Astrocyte of the hippocampus (primary cell): ENCODE data around the gene SETD3.

Experiments
- DNase-seq: peaks from one replicate; pipeline ENCODE4 v3.0.0; 2011; ENCODE audit warnings: low read depth, low spot score

The SETD3 gene

DNA sequence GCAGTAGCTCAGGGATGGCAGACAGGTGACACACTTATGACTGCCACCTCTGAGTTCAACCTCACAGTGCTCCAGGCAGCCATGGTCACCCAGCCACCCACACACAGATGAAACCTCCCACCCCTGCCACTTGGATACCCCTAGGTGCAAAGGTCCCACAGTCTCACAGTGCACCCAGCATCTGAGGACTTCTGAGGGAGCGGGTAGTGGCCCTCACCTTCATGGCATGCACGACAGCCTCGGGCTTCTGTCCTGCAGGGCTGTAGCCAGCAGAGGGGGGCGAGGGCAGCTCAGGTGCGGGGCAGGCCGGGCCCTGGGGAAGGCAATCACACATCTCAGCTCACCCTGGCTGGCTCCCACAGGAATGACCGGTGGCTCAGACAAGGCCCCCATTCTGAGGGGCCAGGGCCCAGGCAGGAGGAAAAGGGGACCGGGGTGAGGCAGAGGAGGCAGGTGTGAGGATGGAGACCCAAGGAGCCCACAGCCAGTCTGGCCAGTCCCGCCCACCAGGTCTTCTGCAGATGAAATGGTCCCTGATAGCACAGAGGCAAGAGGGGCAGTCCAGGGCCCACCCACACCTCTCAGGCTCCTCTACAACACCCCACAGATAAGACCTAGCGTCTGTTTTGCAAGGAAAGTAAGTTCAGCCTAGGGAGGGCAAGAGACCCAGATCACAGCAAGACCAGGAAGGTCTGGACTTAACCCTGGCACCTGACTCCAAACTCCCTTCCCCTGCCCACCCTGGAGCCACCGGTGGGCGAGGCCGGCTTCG, 36.4 kb upstream of the SETD3 start:
- no peak for DNase-seq

DNA sequence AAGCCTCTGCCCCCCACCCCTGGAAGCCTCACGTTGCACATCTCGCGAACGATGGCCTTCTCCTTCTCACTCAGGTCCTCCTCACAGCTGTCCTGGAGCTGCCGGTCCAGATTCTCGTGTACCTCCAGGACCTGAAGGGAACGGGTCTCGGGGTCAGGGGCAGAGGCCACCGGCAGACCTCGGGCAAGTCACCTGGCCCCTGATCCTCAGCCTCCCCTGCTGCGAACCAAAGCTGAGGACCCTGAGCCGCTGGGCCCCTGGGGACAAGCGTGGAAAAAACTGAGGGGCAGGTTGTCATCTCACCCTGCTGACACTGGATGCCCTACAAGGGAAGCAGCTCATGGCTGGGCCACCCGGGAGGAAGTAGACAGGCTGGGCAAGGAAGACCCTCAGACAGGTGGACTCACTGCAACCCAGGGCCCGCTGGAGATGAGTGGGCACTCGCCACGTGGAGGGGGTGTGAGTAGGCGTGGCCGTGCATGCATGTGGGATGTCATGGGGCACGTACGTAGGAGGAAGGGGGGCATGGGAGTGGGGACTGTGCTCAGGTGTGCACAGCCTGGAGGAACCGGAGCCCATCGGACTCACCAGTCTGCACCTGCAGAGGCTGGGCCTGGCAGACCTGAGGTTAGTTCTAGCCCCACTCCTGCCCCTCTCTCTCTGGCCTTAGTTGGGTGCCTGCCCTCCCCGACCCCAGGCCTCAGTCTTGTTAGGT, 35.7 kb upstream of the SETD3 start:
- DNase-seq, result no peak

DNA sequence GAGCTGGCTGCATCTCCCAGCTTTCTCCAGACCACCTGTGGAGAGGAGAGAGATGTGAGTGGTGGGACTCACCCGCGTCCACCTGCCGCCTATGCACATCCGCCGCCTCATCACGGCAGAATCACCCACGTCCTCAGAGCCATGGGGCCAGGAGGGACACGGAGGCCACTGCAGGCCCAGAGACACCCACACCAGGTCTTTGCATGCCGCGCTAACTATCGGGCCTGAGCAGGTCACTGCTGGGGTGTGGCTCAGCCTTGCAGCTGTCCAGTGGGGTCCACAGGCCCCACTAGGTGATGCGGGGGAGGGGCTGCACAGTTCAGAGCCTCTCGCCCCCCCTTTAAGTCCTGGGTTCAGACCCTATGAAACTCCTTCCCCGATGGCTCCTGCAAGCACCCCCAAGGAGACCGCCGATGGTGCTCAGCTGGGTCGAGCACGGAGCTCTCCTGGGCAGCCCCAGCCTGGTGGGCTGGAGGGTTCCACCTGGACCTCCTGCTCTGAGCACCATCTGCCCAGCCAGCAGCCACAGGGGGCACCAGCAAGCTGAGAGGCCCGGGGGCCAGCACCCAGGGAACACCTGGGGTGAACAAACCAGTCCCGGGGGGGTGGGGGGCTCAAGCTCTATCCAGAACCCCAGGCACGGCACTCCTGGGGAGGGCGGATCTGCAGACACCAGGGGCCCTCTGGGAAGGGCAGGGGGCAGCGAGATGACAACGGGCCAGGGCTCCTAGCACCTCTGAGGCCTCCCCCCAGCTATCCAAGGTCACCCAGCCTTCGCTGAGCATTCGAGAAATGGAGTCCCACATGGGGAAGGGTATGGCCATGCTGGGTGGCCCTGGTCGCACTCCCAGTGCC, 34.9 kb upstream of the SETD3 start:
- no peak for DNase-seq

DNA sequence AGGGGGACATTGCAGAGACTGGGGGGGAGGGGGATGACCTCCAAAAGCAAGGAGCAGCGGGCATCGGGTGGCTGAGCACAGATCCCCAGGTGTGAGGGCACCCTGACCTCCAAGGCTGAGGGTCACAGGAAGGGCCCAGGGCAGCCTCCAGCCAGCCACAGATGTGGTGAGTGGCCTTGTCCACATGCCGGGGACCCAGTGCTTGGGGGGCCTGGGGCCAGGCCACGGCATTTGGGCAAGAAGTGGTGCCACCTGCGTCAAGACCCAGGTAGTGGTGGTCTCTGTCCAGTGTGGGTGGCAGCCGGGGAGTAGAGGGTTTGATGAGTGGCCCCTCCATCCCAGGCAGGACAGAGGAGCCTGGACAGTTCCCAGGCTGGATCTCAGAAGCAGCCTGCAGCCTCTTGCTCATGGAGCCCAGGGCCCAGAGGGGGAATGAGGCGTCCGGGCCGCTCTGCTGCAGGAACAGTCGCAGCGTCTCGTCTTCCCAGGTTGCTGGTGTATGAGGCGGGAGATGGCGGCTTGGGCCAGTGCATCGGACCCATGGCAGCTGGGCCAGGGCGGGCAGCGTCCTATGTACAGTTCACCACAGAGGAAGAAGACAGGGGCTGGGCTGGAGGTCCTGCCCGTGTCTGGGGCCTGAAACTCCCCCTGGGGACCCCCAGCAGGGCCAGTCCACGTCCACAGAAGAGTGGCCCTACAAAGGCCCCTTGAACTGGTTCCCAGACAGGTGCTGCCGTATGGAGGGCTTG, 34.1 kb upstream of the SETD3 start:
- DNase-seq, result no peak

DNA sequence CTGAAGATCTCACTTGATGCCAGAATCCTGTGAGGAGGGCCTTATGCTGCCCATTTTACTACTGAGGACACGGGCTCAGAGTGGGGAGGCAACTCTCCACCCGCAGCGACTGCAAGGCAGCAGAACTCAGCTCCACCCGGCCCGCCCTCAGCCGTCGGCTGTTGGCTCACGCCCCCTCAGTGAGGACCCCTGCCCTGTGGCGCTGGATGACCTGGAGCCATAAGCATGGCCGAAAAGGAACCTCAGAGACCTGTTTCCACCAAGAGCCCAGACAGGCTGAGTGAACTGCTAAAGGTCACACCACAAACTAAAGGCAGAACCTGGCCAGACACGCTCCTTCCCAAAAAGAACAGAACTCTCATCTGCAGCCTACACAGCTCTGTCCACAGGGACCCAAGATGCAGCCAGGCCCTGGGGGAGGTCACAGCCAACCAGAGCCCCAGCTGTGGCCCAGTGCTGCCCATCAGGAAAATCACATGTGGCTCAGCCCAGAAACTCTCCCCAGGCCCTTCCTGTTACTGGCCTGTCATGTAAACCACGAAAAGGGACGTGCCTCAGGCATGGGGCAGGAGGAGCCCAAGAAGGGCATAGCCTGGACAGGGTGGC, 33.4 kb upstream of the SETD3 start:
- DNase-seq, result no peak

DNA sequence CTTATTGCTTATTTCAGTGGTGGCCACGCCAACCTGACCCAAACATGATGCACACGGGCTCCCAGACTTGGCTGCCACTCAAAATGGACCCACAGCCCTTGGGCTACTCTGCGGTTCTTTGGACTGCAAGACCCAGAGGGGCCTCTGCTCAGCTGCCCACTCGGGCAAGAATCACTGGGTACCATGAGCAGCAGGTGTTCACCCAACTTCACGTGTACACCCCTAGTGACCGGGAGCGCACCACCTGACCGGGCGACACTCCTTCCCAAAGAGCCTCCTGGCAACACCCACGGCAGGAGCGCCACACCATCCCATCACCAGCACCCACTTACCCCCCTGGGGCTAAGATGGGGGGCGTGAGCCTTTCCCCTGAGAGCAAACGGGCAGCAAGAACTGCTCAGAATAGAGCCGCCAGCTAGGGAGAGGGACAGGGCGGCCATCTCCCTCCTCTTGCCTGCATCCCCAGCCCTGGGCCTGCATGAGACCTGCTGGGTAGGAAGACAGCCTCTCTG, 32.6 kb upstream of the SETD3 start:
- no peak for DNase-seq

DNA sequence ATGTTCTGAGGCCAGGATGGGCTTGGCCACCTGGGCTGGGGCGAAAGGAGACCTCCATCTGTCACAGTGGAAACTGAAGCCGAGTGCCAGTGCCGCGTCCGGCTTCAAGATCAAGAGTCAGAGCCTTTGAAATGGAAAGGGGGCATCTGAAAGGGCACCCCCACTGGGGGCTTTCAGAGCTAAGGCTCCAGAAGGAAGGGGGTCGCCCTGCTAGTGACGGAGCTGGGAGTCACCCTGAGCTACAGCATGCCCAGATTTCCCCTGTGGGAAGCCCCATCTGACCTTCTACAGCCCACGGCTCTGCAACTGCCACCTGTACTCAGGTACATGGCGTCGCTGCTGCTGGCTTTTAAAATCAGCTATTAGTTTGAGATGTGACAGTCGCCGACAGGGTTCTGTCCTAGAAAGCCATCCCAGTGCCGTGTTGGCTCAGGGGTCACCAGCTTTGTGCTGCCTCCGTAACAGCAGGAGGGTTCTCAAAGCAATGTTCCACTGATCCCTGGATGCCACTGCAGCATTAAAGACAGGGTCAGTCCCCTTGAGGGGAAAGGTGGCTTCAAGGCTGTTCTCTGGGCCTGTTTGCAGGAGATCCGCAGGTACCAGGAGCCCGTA, 32.0 kb upstream of the SETD3 start:
- DNase-seq, result no peak

DNA sequence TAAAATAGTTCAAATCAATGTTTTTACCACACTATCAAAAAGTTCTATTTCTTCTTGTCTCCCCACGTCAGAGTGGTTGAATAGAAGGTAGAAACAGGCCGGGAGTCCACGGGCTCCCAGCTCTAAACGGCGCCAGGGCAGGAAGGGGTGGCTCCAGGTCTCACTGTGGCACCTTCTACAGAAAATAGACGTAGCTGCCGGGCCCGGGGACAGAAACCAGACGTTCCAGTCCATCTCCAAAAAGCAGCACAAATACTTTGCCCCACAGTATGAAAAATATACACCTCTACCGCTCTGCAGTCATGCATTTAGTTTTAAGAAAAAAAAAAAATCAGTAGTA, 31.4 kb upstream of the SETD3 start:
- DNase-seq, result no peak

DNA sequence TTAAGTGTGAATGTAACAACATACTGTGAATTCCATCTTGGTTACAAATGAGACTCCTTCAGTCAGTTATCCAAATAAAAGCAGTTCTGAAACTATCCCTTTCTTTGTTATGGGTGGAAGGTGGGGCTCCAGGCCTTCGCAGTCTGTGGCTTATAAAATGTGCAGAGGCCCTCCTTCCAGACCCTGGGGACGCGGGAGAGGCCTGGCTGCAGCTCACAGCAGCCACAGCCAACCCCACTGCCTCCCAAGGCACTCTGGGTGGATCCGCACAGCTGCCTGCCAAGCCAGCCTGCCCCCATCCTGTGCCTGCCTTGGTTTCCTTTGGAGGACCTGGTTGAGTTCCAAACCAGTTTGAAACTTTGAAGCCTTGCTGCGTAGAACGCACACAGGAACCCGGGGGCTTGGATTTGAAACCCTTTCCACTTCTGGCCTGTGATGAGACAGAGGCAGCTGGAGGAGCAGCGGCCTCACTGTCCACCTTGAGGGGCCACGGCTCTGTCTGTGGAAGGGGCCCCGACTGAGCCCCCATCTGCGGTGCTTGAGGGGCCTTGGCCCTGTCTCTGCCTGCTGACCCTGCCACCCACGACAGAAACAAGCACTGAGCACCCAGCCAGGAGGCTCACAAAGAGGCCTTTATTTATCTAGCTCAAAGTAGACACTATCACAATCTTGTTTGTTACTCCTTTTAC, 30.9 kb upstream of the SETD3 start:
- DNase-seq, result peak; percentile 75

DNA sequence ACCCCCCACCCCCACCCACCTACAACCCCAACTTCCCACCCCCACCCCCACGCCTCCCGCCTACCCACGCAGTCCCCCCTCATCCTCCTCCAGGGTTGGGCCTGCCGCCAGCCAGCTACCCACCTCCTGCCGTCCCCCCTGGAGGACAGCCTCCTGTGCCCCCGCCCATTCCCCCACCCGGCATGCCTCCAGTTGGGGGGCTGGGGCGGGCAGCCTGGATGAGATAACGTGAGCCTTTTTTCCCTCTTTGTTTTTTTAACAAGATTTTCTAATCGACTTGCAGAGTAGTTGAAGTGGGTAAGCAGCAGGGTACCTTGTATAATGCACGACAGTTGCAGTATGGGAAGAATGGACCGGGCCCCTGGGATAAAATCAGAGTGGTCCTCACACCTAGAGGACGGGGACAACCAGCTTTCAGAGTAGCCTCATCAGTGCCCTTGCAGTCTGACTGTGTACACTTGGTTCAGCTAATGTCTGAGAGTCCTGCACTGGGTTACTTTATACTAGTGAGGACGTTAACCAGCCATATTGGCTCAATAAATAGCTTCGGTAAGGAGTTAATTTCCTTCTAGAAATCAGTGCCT, 30.0 kb upstream of the SETD3 start:
- DNase-seq, result no peak

DNA sequence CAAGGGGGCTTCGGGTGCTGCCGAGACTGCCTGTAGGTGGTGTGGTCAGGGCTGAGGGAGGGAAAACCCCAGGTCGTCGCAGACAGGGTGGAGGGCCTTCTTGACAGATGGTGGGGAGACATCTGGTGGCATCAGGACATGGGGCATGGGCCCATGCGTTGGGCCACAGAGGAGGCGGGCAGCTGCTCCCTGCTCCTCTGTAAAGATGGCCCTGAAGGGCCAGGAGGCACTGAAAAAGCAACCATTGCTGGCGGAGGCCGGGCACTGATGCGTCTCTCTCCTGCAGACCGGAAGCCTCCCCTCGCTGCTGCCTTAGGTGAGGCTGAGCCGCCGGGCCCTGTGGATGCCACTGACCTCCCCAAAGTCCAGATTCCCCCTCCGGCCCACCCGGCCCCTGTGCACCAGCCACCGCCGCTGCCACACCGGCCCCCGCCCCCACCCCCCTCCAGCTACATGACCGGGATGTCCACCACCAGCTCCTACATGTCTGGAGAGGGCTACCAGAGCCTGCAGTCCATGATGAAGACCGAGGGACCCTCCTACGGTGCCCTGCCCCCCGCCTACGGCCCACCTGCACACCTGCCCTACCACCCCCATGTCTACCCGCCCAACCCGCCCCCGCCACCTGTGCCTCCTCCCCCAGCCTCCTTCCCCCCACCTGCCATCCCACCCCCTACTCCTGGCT, 29.4 kb upstream of the SETD3 start:
- DNase-seq, result no peak

DNA sequence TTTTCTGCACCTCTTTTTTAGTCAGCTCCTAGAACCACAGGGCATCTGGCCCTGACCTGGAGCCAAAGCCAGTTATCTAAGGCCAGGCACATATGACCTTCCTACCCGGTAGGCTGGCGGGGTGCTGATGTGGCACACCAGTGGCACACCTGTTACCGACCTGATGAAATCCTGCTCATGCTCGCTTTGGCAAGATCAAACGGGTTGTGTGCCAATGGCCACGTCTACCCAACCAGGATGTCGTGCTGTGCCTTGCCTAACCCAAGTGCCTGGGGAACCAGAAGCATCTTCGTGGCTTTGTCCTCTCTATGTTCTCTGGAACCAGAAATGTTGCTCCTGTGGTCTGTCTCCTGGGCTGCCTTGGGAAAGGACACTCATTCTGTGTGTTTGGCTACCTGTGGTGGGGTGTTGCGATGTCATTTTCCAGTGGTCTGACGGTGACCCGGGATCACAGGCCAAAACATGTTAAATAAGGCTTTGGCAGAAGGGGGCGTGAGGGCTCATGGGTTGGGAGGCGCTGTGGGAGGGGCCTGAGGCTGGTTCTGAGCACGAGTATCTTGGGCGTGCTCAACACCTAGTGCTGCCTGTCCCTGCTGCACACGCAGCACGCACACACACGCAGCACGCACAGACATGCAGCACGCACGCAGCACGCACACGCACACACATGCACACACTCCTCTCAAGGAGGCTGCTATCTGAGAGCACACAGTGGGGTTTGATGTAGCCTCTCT, 28.4 kb upstream of the SETD3 start:
- no peak for DNase-seq

DNA sequence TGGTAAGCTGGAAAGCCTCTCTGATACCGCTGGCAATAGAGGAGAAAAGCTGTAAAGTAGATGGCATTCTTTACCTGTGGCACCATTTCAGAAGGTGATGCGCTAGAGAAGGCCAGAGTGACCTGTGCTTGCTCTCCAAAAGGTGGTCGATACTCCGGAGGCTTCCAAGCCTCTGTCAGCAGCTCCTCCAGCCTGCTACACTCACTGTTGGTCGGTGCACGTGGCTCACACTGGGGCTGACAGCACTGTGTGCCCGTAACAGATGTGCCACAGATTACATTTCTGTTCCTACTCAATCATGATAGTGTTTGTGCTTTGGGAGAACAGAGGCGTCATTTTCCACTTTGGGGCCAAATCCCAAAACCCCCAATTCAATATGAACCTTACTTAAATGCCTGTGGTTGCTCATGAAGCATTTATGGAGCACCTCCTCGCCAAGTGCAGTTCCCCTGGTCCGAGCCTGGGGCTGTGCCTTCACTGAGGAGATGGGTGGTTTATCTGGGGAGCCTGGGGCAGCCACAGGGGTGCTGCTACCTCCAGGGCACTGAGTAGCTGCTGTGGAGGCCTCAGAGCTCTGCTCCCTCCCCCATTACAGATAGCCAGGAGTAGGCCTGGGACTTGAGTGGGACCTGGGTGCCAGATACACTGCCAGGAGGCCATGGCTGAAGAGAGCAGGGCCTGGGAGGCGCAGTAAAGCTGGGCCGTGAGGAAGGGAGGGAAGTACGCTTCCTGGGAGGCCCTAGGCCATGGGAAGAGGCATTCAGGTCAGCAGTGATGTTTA, 27.4 kb upstream of the SETD3 start:
- no peak for DNase-seq

DNA sequence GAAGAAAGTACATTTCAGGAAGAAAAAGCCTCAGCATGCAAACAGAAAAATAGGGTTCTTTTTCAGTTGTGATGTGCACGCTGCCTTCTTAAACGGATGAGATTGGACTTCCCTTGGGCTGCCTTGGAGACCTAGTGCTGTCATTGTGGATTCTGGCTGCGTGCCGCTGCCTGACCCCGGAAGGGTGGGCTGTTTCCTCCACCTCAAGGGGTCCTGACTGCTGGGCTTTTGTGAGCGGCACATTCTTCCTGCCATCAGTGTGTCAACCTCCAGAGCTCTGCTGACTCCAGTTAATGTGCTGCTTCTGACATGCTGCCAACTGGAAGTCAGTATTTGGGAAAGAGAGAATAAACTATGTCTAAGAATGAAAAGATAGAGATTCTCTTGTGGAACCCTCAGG, 25.6 kb upstream of the SETD3 start:
- no peak for DNase-seq

DNA sequence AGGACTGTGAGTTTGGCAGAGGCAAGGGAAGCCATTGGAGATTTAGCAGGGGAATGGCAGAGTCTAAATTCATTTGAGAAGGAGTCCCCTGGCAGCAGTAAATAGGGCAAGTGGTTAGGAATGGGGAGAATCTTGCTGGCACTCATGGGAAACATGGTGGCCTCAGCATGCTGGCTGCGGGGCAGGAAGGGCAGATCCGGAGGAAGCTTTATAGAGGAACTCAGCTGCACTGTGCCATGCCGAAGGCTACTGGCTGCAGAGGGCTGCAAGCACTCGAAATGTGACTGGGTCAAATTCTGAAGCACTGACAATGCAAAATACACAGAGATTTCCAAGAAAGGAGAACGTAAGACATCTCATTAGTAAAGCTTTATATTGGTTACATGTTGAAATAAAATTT, 24.4 kb upstream of the SETD3 start:
- DNase-seq, result no peak

DNA sequence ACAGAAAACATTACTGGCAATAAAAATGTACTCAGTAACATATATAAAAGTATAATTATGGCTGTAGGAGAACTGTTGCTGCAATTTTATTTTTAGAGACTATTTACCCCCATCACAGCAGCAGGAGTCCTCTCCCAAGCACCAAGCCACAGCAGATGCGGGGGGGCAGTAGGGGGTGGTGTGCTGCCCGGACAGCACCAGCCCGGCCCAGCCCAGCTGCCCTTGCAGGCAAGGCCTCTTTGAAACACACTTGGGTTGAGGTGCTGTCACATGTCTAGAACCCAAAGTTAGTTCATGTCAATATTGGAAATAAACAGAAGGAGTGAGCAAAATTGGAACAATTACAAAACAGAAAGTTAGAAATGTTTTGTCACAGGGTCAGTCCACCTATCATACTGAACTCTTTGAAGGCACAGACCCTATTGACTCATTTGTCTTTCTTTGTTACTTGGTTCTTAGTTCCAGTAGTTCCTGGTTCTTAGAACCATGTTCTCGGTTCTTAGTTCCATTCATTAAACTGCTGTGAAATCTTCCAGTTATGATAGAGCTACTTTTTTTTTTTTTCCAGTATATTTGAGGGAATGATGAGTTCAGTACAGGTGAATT, 23.3 kb upstream of the SETD3 start:
- no peak for DNase-seq

DNA sequence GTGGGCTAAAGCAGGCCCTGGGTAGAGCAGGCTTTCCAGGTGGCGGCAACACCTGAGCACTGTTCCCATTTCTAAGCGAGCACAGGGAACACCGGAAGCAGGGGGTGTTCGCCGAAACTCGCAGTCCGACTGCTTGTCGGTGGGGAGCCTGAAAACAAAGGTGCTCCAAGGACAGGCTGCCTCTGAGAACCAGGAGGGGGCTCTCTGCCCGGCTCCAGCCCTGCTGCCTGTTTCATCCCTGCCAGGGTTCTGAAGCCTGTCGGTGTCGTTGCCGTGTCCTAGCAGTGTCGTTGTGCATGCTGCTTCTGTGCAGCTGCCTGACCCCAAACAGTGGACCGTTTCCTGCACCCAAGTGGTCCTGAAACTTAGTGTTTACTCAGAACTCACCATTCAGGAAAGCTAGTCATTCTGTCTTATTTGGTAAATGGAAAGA, 22.3 kb upstream of the SETD3 start:
- DNase-seq, result no peak
